Neural progenitor cell (in vitro differentiated cells): ENCODE results near the gene SHROOM3.

Source experiments
- CTCF ChIP-seq: fragments of 200-600 bp; sonication (generic); IDR thresholded peaks from 2 replicates; pipeline ENCODE4 v1.5.1; 2017; ENCODE audit warnings: antibody characterized with exemption, mild to moderate bottlenecking
- EZH2 ChIP-seq: fragments of 200-600 bp; sonication (generic); IDR thresholded peaks from 2 replicates; pipeline ENCODE4 v1.6.1; 2017; ENCODE audit warnings: antibody characterized with exemption, mild to moderate bottlenecking, moderate library complexity
- EZH2phosphoT487 ChIP-seq: fragments of 200-600 bp; sonication (generic); IDR thresholded peaks from 2 replicates; pipeline ENCODE4 v1.6.1; 2017; ENCODE audit warnings: antibody characterized with exemption

- no peak for TF ChIP-seq CTCF
- no peak for TF ChIP-seq EZH2phosphoT487
- TF ChIP-seq EZH2: no peak
These were observed 67.9 kb downstream of the SHROOM3 start for GRCh38 chr4:76502886-76503285.
